Measurements from ENCODE around the gene COL20A1.

GRCh38 chr20:63337786-63338420, 44.9 kb downstream of the COL20A1 start:
- TF ChIP-seq, protein P1, sequence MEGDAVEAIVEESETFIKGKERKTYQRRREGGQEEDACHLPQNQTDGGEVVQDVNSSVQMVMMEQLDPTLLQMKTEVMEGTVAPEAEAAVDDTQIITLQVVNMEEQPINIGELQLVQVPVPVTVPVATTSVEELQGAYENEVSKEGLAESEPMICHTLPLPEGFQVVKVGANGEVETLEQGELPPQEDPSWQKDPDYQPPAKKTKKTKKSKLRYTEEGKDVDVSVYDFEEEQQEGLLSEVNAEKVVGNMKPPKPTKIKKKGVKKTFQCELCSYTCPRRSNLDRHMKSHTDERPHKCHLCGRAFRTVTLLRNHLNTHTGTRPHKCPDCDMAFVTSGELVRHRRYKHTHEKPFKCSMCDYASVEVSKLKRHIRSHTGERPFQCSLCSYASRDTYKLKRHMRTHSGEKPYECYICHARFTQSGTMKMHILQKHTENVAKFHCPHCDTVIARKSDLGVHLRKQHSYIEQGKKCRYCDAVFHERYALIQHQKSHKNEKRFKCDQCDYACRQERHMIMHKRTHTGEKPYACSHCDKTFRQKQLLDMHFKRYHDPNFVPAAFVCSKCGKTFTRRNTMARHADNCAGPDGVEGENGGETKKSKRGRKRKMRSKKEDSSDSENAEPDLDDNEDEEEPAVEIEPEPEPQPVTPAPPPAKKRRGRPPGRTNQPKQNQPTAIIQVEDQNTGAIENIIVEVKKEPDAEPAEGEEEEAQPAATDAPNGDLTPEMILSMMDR (IDR thresholded peaks at IDR 0.05) = no peak
- TF ChIP-seq POLR2AphosphoS5 (IDR thresholded peaks at IDR 0.05; ENCODE audit: low read depth, low read length) (no peak), SIN3A (IDR thresholded peaks at IDR 0.05; ENCODE audit: borderline replicate concordance, insufficient read depth, low read depth, low read length) (no peak)
